Spleen (tissue), 7 donors: Measurements from ENCODE around the gene PRCD.

Experiments used
- CTCF ChIP-seq, 11 experiments: fragments of 200-600 bp in 7 of 11; fragments of 450-650 bp in 4 of 11; sonication (generic) in 4 of 11; IDR thresholded peaks in 8 of 11; conservative IDR thresholded peaks in 3 of 11; 1 replicate in 7 of 11; 2 replicates in 4 of 11; pipeline versions ENCODE4 v1.4.0 to v1.8.0; 2016 to 2021; ENCODE audit warnings: antibody characterized with exemption in 11 of 11, inconsistent platforms in 4 of 11, mild to moderate bottlenecking in 1 of 11
- POLR2A ChIP-seq, 3 donors: fragments of 450-650 bp; IDR thresholded peaks; one replicate each; pipeline ENCODE4 v1.5.1; 2017; ENCODE audit warnings: antibody characterized with exemption in 3 of 3, mild to moderate bottlenecking in 1 of 3
- donor health status: DM: no; HTN: no; CAD: no; lungs with moderate emphysema.
- donor health status: DM: no; HTN: no; CAD: no.
- donor health status: DM: no; HTN: no; CAD: no.

DNA sequence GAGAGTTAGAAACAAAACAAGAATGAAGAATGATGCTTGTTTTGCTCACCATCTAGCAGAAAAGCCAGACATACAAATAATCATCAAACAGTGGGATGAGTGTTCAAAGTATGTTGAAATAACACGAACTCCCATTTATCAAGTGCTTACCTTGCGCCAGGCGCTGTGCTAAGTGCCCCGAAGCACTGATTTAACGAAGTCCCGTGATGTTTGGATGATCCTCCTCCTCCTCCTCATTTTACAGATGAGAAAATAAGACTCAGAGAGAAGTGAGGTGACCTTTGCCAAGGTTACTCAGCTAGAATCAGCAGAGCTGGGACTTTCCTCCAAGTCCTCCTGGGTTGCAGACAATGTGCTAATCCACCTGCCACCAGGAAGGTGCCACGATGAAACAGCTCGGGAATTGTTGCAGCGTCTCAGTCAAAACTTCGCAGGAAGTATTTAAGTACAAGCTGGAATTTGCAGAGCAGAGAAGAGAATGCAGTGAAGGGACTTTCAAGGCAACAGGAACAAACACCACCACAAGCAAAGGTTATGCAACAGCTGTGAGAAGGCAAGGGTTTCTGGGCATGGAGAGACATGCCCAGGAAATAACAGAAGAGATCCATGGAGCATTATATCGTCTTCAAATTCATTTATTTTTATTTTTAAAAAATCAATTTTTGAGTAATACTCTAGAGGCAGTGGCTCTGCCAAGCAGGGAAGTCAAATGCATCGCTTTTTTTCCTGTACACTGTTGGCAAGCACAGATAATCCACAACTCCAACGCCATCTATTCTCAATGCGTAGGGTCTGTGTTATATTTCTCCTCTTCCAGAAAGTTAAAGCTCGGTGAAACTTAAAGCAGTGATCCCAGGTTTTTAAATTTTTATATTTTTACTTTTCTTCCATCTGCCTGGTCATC, 11.1 kb downstream of the PRCD start:
- TF ChIP-seq POLR2A (IDR thresholded peaks at IDR 0.05) (no peak), CTCF (IDR thresholded peaks at IDR 0.05 in 8 of 11, conservative IDR thresholded peaks at IDR 0.05 in 3 of 11) (no peak)
